ENCODE measurements around the gene FCMR.

Gene FCMR

GRCh38 chr1:206922524-206922923 is 783 bp upstream of the FCMR start:
- DNase-seq = no peak

DNA sequence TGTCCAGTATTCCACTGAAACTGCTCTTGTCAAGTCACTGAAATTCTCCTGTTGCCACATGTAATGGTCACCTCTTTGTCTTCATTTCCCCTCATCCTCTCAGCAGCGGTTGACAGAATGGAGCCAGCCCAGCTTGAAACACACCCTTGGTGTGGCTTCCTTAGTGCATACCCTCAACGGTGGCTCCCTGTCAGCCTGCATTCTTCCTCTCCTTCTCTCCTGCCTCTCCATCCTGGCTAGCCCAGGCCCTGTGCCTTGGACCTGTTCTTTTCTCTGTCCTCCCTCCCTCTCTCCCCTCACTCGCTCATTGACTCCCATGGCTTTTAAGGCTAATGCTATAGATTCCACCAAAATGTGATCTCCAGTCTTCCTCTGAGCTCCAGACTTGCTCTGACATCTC is 3.7 kb downstream of the FCMR start:
- no peak for DNase-seq

DNA sequence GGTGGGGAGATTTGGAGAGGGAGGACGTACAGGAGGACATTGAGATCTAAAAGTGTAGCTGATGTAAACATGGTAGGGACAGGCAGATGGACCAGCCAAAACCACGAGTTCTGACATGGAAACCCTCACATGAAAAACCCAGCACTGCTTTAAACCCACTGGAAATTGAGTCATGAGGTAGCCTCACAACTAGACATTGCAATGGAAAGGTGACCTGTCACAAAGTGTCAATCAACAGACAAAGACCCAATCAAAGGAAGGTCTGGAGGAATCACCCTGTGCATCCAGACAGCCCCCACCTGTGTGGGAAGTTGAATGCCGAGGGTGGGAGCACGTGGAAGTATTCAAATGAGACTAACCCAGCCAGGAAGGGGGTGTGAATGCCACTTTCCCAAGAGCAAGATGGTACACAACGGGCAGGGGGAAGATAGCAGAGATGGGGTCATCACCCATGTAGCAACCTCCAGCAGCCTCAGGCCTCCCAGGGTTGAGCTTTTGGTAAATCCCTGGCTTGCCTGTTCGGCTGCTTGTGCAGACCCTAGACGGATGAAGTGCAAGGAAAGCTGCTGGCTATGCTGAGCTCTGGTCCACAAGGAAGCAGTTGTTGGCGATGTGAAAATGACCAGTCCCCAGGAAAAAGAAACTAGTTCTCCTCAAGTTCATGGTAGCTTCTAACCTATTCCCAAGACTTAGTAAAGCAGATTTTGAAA is 5.6 kb downstream of the FCMR start:
- DNase-seq = no peak

DNA sequence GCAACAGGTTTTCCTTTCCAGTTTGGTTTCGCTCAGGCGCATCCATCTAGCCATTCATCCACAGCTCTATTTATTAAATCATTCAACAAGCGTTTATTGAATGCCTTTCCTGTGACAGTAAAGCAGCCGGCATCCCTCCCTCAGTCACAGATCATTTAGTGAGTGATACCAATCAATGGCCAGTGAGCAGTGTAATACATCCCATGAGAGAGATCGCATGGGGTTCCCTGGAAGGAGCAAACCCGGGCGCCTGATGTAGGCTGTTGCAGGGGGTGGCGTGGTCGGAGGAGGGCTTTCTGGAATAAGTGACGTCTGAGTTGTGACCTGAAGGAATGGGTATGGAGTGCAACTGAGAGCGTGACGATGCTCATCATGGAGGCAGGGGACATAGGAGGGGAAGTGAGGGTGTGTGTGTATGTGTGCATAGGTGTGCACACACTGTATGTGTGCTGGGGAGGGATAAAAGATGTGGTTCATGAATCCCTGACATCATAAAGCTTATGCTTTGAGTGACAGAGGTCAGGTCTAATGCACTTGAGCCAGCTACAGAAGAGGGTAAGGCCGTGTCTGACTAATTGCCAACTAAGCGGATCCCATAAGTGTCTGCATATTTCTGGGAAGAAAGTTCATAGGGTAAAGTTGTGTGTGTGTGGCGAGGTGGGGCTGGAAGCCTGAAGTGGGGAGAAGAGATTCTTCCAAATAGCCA is 6.6 kb downstream of the FCMR start:
- no peak for DNase-seq

DNA sequence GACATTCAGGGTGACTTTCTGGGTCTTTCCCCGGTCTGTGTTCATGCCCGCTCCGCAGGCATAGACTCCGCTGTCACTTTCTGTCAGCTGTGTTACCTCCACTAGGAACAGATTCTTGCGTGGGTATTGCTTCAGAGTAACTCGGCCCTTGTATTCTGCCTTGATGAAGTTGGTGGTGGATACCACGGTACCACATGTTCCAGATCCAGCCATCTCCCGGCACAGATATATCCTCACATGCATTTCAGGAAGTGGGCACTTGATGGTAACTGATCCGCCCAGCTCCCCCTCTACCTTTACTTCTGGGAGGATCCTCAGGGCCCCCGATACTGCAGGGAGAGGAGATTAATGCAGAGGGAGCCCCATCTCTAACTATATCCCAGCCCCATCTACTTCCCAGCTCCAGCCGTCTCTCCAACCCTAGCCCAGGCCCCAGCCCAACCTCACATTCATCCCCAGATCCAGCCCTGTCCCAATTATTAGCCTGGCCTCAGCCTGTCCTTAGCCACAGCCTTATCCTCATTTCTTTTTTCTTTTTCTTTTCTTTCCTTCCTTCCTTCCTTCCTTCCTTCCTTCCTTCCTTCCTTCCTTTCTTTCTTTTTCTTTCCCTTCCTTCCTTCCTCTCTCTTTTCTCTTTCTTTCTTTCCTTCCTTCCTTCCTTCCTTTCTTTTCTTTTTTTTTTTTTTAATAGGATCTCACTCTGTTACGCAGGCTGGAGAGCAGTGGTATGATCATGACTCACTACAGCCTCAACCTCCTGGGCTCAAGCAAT is 7.8 kb downstream of the FCMR start:
- DNase-seq = no peak

GRCh38 chr1:206912445-206913095 is 9.2 kb downstream of the FCMR start:
- peak; percentile 87 for DNase-seq

DNA sequence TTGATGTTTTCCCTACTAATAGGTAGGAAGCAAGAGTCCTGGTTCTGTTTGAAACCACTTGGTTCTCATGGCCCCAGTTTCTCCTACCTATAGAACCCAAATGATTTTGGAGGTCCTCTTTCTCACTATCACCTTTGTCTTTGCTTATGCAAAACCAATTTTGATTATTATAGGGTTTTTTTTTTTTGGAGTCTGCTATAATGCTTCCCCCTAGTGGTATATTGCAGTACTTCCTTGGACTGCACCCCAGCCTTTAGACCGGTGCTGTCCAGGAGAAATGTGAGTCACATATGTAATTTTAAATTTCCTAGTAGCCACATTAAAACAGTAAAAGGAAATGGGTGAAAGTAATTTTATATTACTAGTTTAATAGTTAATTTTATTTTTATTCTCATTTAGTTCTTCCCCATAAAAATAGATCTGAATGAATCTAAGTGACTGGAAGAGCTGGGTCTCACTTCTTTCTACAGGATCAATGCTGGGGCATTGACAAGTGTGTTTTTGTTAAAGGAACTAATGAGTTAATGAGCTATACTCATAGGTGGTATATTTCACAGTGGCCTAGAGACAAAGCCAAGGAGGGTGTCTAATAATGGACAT is 10.6 kb downstream of the FCMR start:
- peak; percentile 42 for DNase-seq

- no peak for DNase-seq
Observed at GRCh38 chr1:206909883-206910318, 11.8 kb downstream of the FCMR start.

- DNase-seq = peak; percentile 85
Observed at GRCh38 chr1:206909161-206909882, 12.4 kb downstream of the FCMR start.

DNA sequence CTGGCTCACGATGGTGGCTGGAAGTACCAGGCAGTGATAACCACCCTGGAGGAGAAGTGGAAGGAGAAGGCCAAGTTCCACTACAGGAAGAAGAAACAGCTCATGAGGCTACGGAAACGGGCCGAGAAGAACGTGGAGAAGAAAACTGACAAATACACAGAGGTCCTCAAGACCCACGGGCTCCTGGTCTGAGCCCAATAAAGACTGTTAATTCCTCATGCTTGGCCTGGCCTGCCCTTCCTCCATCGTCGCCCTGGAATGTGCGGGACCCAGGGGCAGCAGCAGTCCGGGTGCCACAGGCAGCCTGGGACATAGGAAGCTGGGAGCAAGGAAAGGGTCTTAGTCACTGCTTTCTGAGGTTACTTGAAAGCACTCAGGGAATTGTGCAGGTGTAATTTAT is 13.7 kb downstream of the FCMR start:
- no peak for DNase-seq

GRCh38 chr1:206907304-206907991 is 14.3 kb downstream of the FCMR start:
- peak; percentile 67 for DNase-seq

DNA sequence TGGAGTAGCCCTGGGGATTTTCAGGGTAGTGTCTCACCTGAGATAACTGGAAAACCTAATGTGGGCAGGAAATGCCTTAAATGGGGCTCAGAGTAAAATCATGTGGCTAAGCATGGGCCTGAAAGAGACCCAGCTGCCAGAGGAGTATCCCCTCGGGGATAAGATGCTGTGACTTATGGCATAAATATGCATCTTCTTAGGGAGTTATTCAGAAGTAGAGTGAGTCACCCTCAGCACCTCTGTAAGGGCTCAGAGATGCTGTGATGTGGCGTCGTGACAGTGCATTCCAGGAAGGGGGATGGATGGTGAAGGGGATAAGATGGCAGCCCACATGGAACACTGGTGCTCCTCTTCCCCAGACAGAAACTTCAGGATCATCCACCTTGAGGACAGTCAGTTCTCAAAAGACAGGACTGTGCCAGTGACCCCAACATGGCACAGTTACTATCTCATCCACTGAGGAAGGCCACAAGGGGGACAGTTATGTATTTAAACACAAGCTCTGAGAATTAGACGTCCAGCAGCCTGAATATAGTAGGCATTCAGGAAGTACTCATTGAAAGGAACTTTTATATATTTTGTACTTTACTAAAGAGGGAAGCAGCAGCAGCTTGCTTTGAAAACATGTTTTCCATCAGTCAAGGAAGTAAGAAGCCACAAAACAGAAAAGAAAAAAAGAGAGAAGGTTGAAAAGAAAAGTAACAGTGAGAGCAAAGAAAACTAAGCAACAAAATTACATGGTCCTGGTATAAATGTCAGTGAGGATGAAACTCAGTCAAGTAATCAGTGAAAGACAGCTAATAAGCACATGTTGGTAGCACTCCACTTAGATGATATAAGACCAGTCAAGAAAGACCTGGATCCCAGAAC is 16.2 kb downstream of the FCMR start:
- no peak for DNase-seq

GRCh38 chr1:206904423-206905142 is 17.2 kb downstream of the FCMR start:
- no peak for DNase-seq

DNA sequence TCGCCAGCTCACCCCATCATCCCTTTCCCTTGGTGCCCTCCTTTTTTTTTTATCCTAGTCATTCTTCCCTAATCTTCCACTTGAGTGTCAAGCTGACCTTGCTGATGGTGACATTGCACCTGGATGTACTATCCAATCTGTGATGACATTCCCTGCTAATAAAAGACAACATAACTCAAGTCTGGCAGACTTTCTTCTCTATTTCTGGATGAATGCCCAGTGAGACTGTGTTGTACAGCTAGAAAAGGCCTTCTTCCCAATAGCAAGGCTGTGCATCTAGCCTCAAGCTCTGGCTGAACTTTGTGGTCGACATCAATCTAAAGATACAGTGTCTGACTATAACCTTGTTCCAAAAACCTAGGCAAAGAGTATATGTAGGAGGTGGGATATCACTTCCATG is 18.1 kb downstream of the FCMR start:
- DNase-seq = no peak

GRCh38 chr1:206902702-206903101 is 19.0 kb downstream of the FCMR start:
- no peak for DNase-seq

- no peak for DNase-seq
Observed at GRCh38 chr1:206901944-206902343, 19.8 kb downstream of the FCMR start.

DNA sequence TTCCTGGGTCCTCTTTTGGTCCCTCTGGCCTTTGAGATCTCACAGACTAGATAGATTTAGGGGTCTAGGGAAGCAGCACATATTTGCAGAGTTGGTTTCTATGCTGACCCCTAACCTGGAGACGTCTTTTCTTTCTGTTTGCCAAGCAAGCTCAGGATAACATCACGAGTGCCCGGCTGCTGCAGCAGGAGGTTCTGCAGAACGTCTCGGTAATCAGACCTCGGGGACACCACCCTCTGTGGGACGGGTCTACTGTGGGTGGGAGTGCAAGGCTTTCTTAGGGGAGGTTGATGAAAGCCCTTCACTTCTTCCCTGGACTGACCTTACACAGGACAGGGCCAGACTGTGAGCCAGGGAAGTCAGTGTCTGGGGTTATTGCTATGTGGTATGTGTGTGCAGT is 21.6 kb downstream of the FCMR start:
- DNase-seq = no peak

DNA sequence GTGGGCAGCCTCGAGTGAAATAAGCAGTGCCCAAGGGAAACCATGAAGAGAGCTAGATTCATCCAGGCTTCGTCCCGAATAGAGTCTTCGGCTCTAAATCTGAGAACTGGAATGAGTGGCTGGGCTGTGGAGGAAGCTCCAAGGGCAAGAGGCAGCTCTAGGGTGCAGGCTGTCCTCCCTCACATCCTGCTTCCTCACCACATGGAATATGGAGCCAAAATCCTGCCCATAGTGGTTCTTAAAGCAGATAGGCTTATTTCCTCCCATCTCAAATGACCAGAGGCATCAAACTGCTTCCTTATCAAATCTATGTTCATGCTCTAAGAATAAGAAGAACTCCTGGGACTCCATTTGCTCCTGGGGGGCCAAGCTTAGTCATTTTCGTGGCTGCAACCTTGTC is 22.0 kb downstream of the FCMR start:
- no peak for DNase-seq

DNA sequence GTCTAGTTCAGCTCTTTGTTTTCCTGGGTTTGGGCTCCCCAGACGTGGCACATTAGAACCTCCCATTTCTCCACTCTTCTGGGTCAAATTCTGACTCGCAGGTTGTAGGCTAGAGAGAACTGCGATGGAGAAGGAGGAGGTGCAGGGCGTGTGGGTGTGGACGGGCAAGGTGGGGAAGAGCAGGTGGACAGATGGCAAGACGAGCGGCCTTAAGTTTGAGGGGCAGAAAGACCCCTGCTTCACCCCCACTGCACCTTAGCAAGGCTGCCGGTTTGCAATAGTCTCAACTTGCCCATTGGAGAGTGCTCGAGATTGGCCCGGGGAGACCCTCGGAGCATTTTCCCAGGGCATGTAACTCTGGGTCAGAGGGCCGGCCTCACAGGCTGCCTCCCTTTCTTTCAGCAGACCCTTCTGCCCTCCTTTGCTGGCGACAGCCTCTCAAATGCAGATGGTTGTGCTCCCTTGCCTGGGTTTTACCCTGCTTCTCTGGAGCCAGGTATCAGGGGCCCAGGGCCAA is 22.8 kb downstream of the FCMR start:
- DNase-seq = no peak

Measured in NCI-H146 (cell line).